WERI-Rb-1 (cell line): ENCODE measurements around the gene PLA2R1.
"Not testable (repeated sequence)": the region's sequence is repeated elsewhere in the genome, so short reads cannot be mapped to it uniquely, and the experiment has no call there.

Experiments
- DNase-seq: peaks from one replicate; pipeline ENCODE4 v3.0.0-alpha.2; 2020
- H3K27ac ChIP-seq: fragments of 250-450 bp; sonication (Bioruptor Pico); 2 replicates; pipeline ENCODE4 v1.5.1; 2020; ENCODE audit warnings: mild to moderate bottlenecking, moderate library complexity
- H3K27me3 ChIP-seq: fragments of 250-450 bp; sonication (Bioruptor Pico); 2 replicates; pipeline ENCODE4 v1.5.1; 2021; ENCODE audit warnings: mild to moderate bottlenecking, low read depth, moderate library complexity; ENCODE audit not compliant: insufficient read depth, severe bottlenecking
- H3K36me3 ChIP-seq: fragments of 250-450 bp; sonication (Bioruptor Pico); 2 replicates; pipeline ENCODE4 v1.5.1; 2020; ENCODE audit warnings: mild to moderate bottlenecking, moderate library complexity
- H3K4me3 ChIP-seq: 2 replicates; pipeline ENCODE4 v1.5.1; 2011; ENCODE audit warnings: low read depth, mild to moderate bottlenecking, control low read depth, low read length
- H3K9me3 ChIP-seq: fragments of 250-450 bp; sonication (Bioruptor Pico); 2 replicates; pipeline ENCODE4 v1.5.1; 2021; ENCODE audit warnings: mild to moderate bottlenecking, moderate library complexity; ENCODE audit not compliant: severe bottlenecking
- TF ChIP-seq, protein P1 (sequence below): IDR thresholded peaks from 2 replicates; pipeline ENCODE4 v1.5.1; 2011; ENCODE audit warnings: low read depth, mild to moderate bottlenecking, control low read depth, inconsistent platforms, low read length

Gene PLA2R1

GRCh38 chr2:160044728-160045127, 17.7 kb downstream of the PLA2R1 start:
- Histone ChIP-seq H3K27ac (no peak overlapping the region), H3K9me3 (no peaks in the 10 kb centered on the region), H3K27me3 (no peaks in the 10 kb centered on the region), H3K36me3 (no peaks in the 10 kb centered on the region), H3K4me3 (no peak overlapping the region)
- no peak for DNase-seq
- TF ChIP-seq, protein P1, sequence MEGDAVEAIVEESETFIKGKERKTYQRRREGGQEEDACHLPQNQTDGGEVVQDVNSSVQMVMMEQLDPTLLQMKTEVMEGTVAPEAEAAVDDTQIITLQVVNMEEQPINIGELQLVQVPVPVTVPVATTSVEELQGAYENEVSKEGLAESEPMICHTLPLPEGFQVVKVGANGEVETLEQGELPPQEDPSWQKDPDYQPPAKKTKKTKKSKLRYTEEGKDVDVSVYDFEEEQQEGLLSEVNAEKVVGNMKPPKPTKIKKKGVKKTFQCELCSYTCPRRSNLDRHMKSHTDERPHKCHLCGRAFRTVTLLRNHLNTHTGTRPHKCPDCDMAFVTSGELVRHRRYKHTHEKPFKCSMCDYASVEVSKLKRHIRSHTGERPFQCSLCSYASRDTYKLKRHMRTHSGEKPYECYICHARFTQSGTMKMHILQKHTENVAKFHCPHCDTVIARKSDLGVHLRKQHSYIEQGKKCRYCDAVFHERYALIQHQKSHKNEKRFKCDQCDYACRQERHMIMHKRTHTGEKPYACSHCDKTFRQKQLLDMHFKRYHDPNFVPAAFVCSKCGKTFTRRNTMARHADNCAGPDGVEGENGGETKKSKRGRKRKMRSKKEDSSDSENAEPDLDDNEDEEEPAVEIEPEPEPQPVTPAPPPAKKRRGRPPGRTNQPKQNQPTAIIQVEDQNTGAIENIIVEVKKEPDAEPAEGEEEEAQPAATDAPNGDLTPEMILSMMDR: no peak

GRCh38 chr2:160043265-160043664, 19.1 kb downstream of the PLA2R1 start:
- Histone ChIP-seq H3K36me3 (no peaks in the 10 kb centered on the region), H3K27me3 (no peaks in the 10 kb centered on the region), H3K4me3 (no peak overlapping the region), H3K9me3 (no peaks in the 10 kb centered on the region), H3K27ac (no peak overlapping the region)
- TF ChIP-seq, protein P1: no peak
- no peak for DNase-seq

GRCh38 chr2:160042054-160042453, 20.4 kb downstream of the PLA2R1 start:
- DNase-seq: no peak
- no peaks in the 10 kb centered on the region for H3K36me3 ChIP-seq
- no peak overlapping the region for H3K27ac ChIP-seq
- no peaks in the 10 kb centered on the region for H3K27me3 ChIP-seq
- no peaks in the 10 kb centered on the region for H3K9me3 ChIP-seq
- TF ChIP-seq, protein P1: no peak
- no peak overlapping the region for H3K4me3 ChIP-seq

- no peak for DNase-seq
- Histone ChIP-seq H3K36me3 (no peaks in the 10 kb centered on the region), H3K27me3 (no peaks in the 10 kb centered on the region), H3K4me3 (no peak overlapping the region), H3K9me3 (no peaks in the 10 kb centered on the region), H3K27ac (no peak overlapping the region)
- TF ChIP-seq, protein P1: no peak
These were observed 21.3 kb downstream of the PLA2R1 start for GRCh38 chr2:160041091-160041490.

GRCh38 chr2:160039166-160039903, 23.1 kb downstream of the PLA2R1 start:
- H3K27ac ChIP-seq: no peak overlapping the region
- H3K4me3 ChIP-seq: no peak overlapping the region
- H3K27me3 ChIP-seq: no peaks in the 10 kb centered on the region
- no peak for DNase-seq
- no peaks in the 10 kb centered on the region for H3K36me3 ChIP-seq
- no peaks in the 10 kb centered on the region for H3K9me3 ChIP-seq
- TF ChIP-seq, protein P1: no peak

- H3K9me3 ChIP-seq, H3K36me3 ChIP-seq, H3K4me3 ChIP-seq, DNase-seq, H3K27ac ChIP-seq, H3K27me3 ChIP-seq: not testable (repeated sequence)
These were observed 23.8 kb downstream of the PLA2R1 start for GRCh38 chr2:160038662-160039061.
